Measurements from ENCODE around the gene NANS. TPM values are rescaled to one million over a fixed set of nuclear protein-coding genes. Genes with fewer than 3 reads are reported as not detected.
A peak's percentile ranks its signal among the peaks of the same experiment; 100 is the strongest.

The NANS gene
- total RNA-seq, 1 experiment from 2014 or later, result 84.9 TPM

DNA sequence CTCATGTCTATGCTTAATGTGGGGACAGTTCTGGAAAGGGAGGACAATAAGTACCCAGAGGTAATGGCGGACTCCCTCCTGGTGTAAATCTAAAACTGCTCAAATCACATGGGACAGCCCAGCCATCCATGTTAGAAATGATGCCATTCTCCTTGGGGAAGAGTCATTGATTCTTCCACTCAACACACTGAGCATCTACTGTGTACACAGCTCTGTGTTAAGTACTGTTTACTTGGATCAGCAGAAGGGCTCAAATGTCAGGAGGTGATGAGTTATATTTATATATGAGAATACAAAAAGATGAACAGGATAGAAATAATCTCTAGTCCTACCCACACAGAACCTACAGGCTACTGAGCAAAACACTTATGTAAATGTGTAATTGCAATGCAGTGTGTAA lies 31.8 kb upstream of the NANS start:
- CTCF ChIA-PET, result interaction anchor here (0.6 kb wide), 1 partner anchor 29 kb away, joined by 10 read pairs; no protein-coding TSS in a partner anchor
- BruUV-seq (replicated peaks), result no TSS peak
- Histone ChIP-seq H3K9me2 (ENCODE audit: insufficient read depth) (no peaks in the 10 kb centered on the region), H3K36me3 (ENCODE audit: low read depth) (no peaks in the 10 kb centered on the region), H3K4me1 (replicated peaks; ENCODE audit: insufficient read depth) (no peaks in the 10 kb centered on the region), H2AFZ (no peak overlapping the region), H3K4me2 (no peak overlapping the region), H3F3A (ENCODE audit: insufficient read depth, low read depth) (peaks cover 9% of the 10 kb centered on the region; the same call in 1 of the 2 replicates), H3K9me3 (ENCODE audit: insufficient read depth, low read depth) (no peaks in the 10 kb centered on the region), H4K20me1 (ENCODE audit: insufficient read depth) (no peaks in the 10 kb centered on the region), H3K27ac (no peak overlapping the region), H3K79me2 (ENCODE audit: low read depth) (no peaks in the 10 kb centered on the region), H3K27me3 (ENCODE audit: insufficient read depth, low read depth) (no peaks in the 10 kb centered on the region), H3K4me3 (no peak overlapping the region)
- no peak for TF ChIP-seq EZH2 (IDR thresholded peaks at IDR 0.05; ENCODE audit: low read depth)
- TF ChIP-seq, protein P1, sequence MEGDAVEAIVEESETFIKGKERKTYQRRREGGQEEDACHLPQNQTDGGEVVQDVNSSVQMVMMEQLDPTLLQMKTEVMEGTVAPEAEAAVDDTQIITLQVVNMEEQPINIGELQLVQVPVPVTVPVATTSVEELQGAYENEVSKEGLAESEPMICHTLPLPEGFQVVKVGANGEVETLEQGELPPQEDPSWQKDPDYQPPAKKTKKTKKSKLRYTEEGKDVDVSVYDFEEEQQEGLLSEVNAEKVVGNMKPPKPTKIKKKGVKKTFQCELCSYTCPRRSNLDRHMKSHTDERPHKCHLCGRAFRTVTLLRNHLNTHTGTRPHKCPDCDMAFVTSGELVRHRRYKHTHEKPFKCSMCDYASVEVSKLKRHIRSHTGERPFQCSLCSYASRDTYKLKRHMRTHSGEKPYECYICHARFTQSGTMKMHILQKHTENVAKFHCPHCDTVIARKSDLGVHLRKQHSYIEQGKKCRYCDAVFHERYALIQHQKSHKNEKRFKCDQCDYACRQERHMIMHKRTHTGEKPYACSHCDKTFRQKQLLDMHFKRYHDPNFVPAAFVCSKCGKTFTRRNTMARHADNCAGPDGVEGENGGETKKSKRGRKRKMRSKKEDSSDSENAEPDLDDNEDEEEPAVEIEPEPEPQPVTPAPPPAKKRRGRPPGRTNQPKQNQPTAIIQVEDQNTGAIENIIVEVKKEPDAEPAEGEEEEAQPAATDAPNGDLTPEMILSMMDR (conservative IDR thresholded peaks at IDR 0.05), result no peak
- intact Hi-C loops (cut with micrococcal nuclease; ENCODE audit: unreplicated experiment), result no loop called here
- POLR2A ChIA-PET (ENCODE audit: unreplicated experiment), result no interaction called here
- DNase-seq, result no peak

DNA sequence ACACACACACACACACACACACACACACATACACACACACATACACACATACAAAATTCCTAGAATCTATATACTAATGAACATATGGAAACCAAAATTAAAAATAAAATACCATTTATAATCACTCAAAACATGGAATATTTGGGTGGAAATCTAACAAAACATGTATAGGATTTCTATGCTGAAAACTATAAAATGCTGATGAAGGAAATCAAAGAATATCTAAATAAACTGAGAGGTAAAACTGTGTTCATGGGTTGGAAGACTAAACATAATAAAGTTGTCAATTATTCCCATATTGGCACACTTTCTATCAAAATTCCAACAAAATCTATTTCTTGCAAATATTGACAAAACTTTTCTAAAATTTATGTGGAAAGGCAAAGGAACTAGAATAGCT lies 25.4 kb upstream of the NANS start:
- H3F3A ChIP-seq (ENCODE audit: insufficient read depth, low read depth), result peaks cover 17% of the 10 kb centered on the region
- H3K4me3 ChIP-seq, result no peak overlapping the region
- H3K9me2 ChIP-seq (ENCODE audit: insufficient read depth), result no peaks in the 10 kb centered on the region
- no peaks in the 10 kb centered on the region for H3K36me3 ChIP-seq (ENCODE audit: low read depth)
- DNase-seq, result no peak
- no TSS peak for BruUV-seq (replicated peaks)
- H2AFZ ChIP-seq, result no peak overlapping the region
- no peaks in the 10 kb centered on the region for H3K9me3 ChIP-seq (ENCODE audit: insufficient read depth, low read depth)
- H3K27ac ChIP-seq, result no peak overlapping the region
- no peaks in the 10 kb centered on the region for H3K27me3 ChIP-seq (ENCODE audit: insufficient read depth, low read depth)
- TF ChIP-seq, protein P1 (conservative IDR thresholded peaks at IDR 0.05), result no peak
- TF ChIP-seq EZH2 (IDR thresholded peaks at IDR 0.05; ENCODE audit: low read depth), result no peak
- intact Hi-C loops (cut with micrococcal nuclease; ENCODE audit: unreplicated experiment), result no loop called here
- peaks cover 15% of the 10 kb centered on the region for H3K4me1 ChIP-seq (replicated peaks; ENCODE audit: insufficient read depth)
- ChIA-PET POLR2A (ENCODE audit: unreplicated experiment) (interaction anchor here (0.6 kb wide), 1 partner anchor 91 kb away, joined by 3 read pairs; no protein-coding TSS in a partner anchor), CTCF (no interaction called here)
- H4K20me1 ChIP-seq (ENCODE audit: insufficient read depth), result no peaks in the 10 kb centered on the region
- H3K79me2 ChIP-seq (ENCODE audit: low read depth), result no peaks in the 10 kb centered on the region
- H3K4me2 ChIP-seq, result no peak overlapping the region

DNA sequence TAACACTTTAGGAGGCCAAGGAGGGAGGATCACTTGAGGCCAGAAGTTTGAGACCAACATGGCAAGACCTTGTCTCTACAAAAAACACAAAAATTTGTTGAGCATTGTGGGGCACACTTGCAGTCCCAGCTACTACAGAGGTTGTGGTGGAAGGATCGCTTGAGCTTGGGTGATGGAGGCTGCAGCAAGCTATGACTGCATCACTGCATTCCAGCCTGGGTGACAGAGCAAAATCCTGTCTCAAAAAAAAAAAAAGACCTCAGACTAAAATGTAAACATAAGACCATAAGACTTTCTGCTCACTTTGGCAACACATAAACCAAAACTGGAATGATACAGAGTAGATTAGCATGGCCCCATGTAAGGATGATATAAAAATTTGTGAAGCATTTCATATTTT lies 24.6 kb upstream of the NANS start:
- H3K36me3 ChIP-seq (ENCODE audit: low read depth), result no peaks in the 10 kb centered on the region
- H3F3A ChIP-seq (ENCODE audit: insufficient read depth, low read depth), result peaks cover 22% of the 10 kb centered on the region
- peak overlapping the region; percentile 31; the same call in 1 of the 2 replicates for H3K27ac ChIP-seq
- BruUV-seq (replicated peaks), result no TSS peak
- H3K79me2 ChIP-seq (ENCODE audit: low read depth), result no peaks in the 10 kb centered on the region
- no peaks in the 10 kb centered on the region for H3K27me3 ChIP-seq (ENCODE audit: insufficient read depth, low read depth)
- no peak overlapping the region for H3K4me2 ChIP-seq
- no peak for DNase-seq
- no peak overlapping the region for H2AFZ ChIP-seq
- ChIA-PET CTCF (interaction anchor here (0.6 to 0.7 kb wide), 2 partner anchors 22 to 110 kb away, joined by 5 to 6 read pairs; no protein-coding TSS in a partner anchor), POLR2A (ENCODE audit: unreplicated experiment) (no interaction called here)
- H3K9me3 ChIP-seq (ENCODE audit: insufficient read depth, low read depth), result no peaks in the 10 kb centered on the region
- intact Hi-C loops (cut with micrococcal nuclease; ENCODE audit: unreplicated experiment), result no loop called here
- no peaks in the 10 kb centered on the region for H3K9me2 ChIP-seq (ENCODE audit: insufficient read depth)
- H3K4me3 ChIP-seq, result no peak overlapping the region
- TF ChIP-seq EZH2 (IDR thresholded peaks at IDR 0.05; ENCODE audit: low read depth), result no peak
- TF ChIP-seq, protein P1 (conservative IDR thresholded peaks at IDR 0.05), result no peak
- H4K20me1 ChIP-seq (ENCODE audit: insufficient read depth), result no peaks in the 10 kb centered on the region
- peaks cover 20% of the 10 kb centered on the region for H3K4me1 ChIP-seq (replicated peaks; ENCODE audit: insufficient read depth)
